HG03432 (cell line): ENCODE data around the gene OLFML2B.

Experiments
- ATAC-seq: cut with Tn5 transposase; IDR thresholded peaks from one replicate; pipeline ENCODE4 v1.9.1; 2021; ENCODE audit warnings: mild to moderate bottlenecking, moderate library complexity; ENCODE audit not compliant: unreplicated experiment

OLFML2B gene

GRCh38 chr1:161948435-161948834 lies 75.2 kb downstream of the OLFML2B start:
- no peak for ATAC-seq

- no peak for ATAC-seq
Measured at GRCh38 chr1:161946071-161946987, 77.3 kb downstream of the OLFML2B start.

- ATAC-seq = no peak
Measured at GRCh38 chr1:161945306-161946060, 78.2 kb downstream of the OLFML2B start.

DNA sequence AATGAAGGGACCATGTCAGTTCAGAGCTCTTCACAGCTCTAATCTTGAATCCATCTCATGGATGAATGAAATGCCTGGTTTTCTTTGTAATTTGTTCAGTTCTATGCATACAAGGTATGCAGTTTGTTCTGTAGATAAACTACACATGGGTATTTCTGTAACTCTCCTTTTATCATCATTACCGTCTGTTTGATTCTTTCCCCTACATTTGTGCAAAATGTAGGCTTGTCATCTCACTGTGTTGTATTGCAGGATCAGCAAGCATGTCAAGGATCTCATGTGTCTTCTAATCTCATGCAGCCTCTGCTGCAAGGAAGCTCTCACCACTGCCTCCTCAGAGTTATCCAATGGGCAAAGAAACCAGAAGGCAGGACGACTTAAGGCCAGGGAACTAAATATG lies 79.3 kb downstream of the OLFML2B start:
- no peak for ATAC-seq

- ATAC-seq = no peak
Measured at GRCh38 chr1:161943737-161944136, 79.9 kb downstream of the OLFML2B start.

DNA sequence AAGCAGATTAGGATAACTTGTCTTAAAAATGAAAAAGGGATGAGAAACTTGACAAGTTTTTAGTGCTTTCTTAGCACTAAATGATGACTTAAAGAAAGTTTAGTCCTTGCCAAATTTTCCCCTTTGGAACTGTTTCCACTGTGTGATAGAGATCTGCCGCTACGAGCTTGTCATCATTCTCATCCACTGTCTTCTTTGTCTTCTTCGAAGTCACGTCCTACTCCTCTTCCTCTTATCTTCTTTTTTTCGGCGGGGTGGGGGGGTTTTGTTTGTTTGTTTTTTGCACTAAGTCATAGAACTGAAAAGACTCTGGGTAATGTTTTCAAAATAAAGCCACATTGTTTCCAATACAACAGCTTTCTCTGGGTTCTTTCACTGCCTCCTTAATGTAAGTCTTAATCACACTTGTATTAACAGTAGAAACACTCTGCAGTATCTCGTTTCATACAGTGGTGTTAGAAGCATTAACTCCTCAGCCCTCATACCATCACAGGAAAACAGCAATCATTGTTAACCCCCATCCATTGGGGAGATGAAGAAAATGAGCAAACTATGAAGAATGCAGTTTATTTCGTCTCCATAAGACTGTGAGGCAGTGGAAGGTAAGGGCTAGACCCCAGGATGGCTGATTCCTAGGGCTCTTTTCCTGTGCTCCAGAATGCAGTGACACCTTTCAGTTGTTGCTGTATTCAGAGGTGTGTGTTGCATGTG lies 81.8 kb downstream of the OLFML2B start:
- no peak for ATAC-seq

DNA sequence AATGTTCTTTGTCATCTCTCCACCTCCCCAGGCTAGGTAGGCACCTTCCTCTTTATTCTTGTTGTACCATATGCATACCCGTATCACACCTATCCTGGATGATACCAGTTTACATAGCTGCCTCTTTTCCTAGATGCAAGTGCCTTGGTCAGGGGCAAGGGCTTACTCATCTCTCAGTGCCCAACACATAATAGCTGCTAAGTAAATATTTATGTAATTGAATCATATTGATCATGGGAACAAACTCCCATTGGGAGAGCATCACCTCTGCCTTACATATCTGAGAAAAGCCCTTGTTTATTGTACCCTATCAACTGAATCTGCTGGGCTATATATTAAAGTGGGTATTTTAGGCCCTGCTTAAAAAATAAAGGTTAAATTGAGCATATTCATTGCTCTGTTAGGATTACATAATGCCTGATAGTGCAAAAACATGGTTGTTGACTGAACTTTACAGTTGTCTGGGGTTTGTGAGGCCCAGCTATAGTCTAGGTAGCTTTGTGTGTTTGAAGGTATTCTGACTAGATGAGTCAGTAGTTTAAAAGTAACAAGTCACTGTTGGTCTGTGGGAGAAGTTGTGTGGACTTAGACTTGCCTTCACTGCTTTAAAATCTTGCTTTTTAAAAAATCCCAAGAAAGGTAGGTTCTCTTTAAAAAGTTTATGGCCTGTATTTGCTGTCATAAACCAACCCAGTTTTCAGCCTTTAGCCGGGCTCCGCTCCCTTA lies 82.6 kb downstream of the OLFML2B start:
- no peak for ATAC-seq

DNA sequence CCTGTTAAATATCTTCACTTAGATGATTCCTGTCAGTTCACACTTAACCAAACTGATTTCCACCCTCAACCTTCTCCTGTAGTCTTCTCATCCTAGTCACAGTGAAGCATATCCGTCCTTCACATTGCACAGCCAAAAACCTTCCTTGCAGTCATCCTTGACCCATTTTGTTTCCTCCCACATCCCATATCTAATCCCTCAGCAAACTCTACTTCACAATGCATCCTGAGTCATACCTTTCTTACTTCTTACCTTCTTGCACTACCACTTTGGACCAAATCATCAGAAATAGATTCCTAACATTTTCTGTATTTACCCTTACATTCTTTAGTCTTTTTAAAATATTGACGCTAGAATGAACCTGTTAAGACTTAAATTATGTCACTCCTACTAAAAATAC lies 86.9 kb downstream of the OLFML2B start:
- ATAC-seq = no peak

DNA sequence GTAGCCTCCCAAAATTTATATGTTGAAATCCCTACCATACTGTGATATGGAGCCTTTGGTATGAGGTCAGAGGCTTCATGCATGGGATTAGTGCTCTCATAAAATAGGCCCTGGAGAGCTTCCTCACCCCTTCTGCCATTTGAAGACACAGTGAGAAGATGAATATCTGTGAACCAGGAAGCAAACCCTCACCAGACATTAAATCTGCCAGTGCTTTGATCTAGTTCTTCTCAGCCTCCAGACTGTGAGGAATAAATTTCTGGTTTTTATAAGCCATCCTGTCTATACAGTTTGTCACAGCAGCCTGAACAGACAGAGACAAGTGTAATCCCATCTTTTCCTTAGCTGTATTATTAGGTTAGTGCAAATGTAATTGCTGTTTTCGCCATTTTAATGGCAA lies 88.4 kb downstream of the OLFML2B start:
- ATAC-seq = no peak

DNA sequence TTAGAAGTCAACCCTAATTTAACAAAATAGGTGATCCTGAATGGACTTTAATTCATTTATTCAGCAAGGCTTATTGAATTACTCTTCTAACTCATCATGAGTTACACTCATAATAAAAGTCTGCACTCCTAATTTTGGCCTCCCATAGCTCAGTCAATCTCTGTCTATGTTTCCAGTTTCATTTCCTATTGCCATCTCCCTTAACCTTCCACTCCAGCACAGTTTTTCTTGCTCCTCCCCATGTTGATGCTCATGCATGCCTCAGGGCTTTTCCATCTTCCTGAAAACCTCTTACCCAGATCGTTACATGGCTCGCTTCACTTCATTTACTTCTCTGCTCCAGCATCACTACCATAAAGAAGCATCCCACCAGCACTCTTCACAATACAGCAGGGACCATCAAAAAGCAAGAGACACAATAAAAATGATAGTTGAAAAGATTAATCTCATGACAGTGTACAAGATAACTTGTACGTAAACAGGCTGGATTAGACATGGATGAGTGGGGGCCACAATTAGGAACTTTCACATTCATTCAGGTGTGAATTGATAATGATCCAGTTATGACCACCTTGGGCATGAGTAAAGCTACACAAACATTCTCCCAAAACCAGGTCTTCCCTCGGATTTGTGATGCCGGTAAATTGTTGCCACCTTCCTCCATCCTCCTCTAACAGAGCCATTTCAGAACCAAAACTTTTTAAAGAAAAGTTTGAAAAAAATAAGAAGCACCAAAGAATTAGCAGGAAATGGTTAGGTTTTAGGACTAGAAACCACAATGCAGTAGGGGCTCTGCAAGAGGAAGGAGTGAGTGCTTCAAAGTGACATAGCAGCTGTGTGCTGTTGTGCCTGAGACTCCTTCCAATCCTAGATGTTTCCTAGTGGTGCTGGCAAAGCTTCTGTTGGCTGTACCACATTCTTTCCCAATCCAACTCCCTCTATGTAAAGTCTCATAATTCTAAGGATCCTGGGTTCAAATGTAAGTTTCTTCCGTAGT lies 89.8 kb downstream of the OLFML2B start:
- no peak for ATAC-seq
